Panc1 (cell line): ENCODE results near the gene DOCK3. TPM values are rescaled to one million over a fixed set of nuclear protein-coding genes. Genes with fewer than 3 reads are reported as not detected.
"Not testable (repeated sequence)": the region's sequence is repeated elsewhere in the genome, so short reads cannot be mapped to it uniquely, and the experiment has no call there.

Experiments used
- ATAC-seq: fragments of 200-7000 bp; cut with Tn5 transposase; 2 replicates; pipeline ENCODE4 v1.9.1; 2020; ENCODE audit warnings: mild to moderate bottlenecking, moderate library complexity
- BruUV-seq: library from RNA; stranded (reverse); fragments of 400-500 nt; replicated peaks from 2 replicates; lab custom pipeline; 2021; lab: Mats Ljungman, UMichigan
- CTCF ChIA-PET: fragments of 300-600 bp; sonication (Branson Sonifier 250); formaldehyde crosslinking; loops from one replicate; lab custom pipeline; 2022; ENCODE audit warnings: antibody characterized with exemption; lab: Charles Lee
- POLR2A ChIA-PET: fragments of 300-600 bp; sonication (Branson Sonifier 250); formaldehyde crosslinking; loops from one replicate; lab custom pipeline; 2022; ENCODE audit warnings: antibody characterized with exemption; lab: Charles Lee
- DNase-seq: peaks from one replicate; pipeline ENCODE4 v3.0.0-alpha.2; 2010; ENCODE audit warnings: low read depth, low spot score
- H3K27ac ChIP-seq: 2 replicates; pipeline ENCODE4 v1.5.1; 2011; ENCODE audit warnings: mild to moderate bottlenecking, low read length, inconsistent platforms
- H3K27me3 ChIP-seq: fragments of 200-500 bp; sonication (Bioruptor generic); 2 replicates; pipeline ENCODE4 v1.6.0; 2014; ENCODE audit warnings: low read length, inconsistent platforms; ENCODE audit not compliant: control insufficient read depth, insufficient read depth
- H3K36me3 ChIP-seq: fragments of 200-500 bp; sonication (Bioruptor generic); 2 replicates; pipeline ENCODE4 v1.5.1; 2014; ENCODE audit warnings: inconsistent platforms, mild to moderate bottlenecking, low read length, moderate library complexity; ENCODE audit not compliant: control insufficient read depth, insufficient read depth
- H3K4me1 ChIP-seq: 2 replicates; pipeline ENCODE4 v1.5.1; 2011; ENCODE audit warnings: inconsistent platforms, mild to moderate bottlenecking, low read length, moderate library complexity; ENCODE audit not compliant: control insufficient read depth, insufficient read depth
- H3K4me3 ChIP-seq, 2 experiments: 2 replicates each; pipeline ENCODE4 v1.5.1; 2011 to 2012; ENCODE audit warnings: low read depth in 2 of 2, low read length in 2 of 2, mild to moderate bottlenecking in 2 of 2, inconsistent platforms in 1 of 2, moderate library complexity in 1 of 2
- H3K9me3 ChIP-seq: fragments of 200-500 bp; sonication (Bioruptor generic); 2 replicates; pipeline ENCODE4 v1.5.1; 2014; ENCODE audit warnings: low read depth, mild to moderate bottlenecking, inconsistent platforms, low read length, moderate library complexity; ENCODE audit not compliant: control insufficient read depth, insufficient read depth
- POLR2AphosphoS5 ChIP-seq: IDR thresholded peaks from 2 replicates; pipeline ENCODE4 v1.6.1; 2012; ENCODE audit warnings: mild to moderate bottlenecking, low read depth, low read length, moderate library complexity
- SIN3A ChIP-seq: IDR thresholded peaks from 2 replicates; pipeline ENCODE4 v1.6.1; 2012; ENCODE audit warnings: low read depth, mild to moderate bottlenecking, low read length, moderate library complexity, borderline replicate concordance; ENCODE audit not compliant: insufficient read depth
- TCF7L2 ChIP-seq: IDR thresholded peaks from 2 replicates; pipeline ENCODE4 v1.6.1; 2011; ENCODE audit warnings: mild to moderate bottlenecking, low read depth, low read length, inconsistent platforms
- in situ Hi-C: cut with HindIII; loops from 2 replicates; pipeline ENCODE4 v1.10.0; 2016; ENCODE audit warnings: low sequenced_read_pairs, low pct_unique_long_range_greater_than_20kb
- intact Hi-C: fragments of 100-400 bp; cut with micrococcal nuclease; formaldehyde crosslinking; loops from one replicate; pipeline ENCODE4 v1.10.0; 2022; ENCODE audit not compliant: unreplicated experiment
- total RNA-seq: library from RNA; stranded (reverse); gene quantifications from one replicate; pipeline ENCODE4 v1.2.1, GENCODE V29; 2021; ENCODE audit not compliant: unreplicated experiment
- TF ChIP-seq, protein P1 (sequence below): fragments of 450-650 bp; IDR thresholded peaks from 2 replicates; pipeline ENCODE4 v1.5.1; 2017; ENCODE audit warnings: mild to moderate bottlenecking
- TF ChIP-seq, protein P2 (sequence below), 2 experiments: IDR thresholded peaks; 2 replicates each; pipeline ENCODE4 v1.6.1; 2011 to 2012; ENCODE audit warnings: low read depth in 2 of 2, control low read depth in 1 of 2, low read length in 1 of 2, mild to moderate bottlenecking in 1 of 2, moderate library complexity in 1 of 2; ENCODE audit not compliant: insufficient read depth in 1 of 2

Gene DOCK3
- total RNA-seq, 1 experiment from 2014 or later = 0.21 TPM

GRCh38 chr3:51306093-51306492 is 631.4 kb downstream of the DOCK3 start:
- Histone ChIP-seq H3K27ac (no peak overlapping the region), H3K9me3 (no peaks in the 10 kb centered on the region), H3K4me1 (no peaks in the 10 kb centered on the region), H3K36me3 (no peaks in the 10 kb centered on the region), H3K27me3 (no peaks in the 10 kb centered on the region), H3K4me3 (no peak overlapping the region)
- TF ChIP-seq, protein P1, sequence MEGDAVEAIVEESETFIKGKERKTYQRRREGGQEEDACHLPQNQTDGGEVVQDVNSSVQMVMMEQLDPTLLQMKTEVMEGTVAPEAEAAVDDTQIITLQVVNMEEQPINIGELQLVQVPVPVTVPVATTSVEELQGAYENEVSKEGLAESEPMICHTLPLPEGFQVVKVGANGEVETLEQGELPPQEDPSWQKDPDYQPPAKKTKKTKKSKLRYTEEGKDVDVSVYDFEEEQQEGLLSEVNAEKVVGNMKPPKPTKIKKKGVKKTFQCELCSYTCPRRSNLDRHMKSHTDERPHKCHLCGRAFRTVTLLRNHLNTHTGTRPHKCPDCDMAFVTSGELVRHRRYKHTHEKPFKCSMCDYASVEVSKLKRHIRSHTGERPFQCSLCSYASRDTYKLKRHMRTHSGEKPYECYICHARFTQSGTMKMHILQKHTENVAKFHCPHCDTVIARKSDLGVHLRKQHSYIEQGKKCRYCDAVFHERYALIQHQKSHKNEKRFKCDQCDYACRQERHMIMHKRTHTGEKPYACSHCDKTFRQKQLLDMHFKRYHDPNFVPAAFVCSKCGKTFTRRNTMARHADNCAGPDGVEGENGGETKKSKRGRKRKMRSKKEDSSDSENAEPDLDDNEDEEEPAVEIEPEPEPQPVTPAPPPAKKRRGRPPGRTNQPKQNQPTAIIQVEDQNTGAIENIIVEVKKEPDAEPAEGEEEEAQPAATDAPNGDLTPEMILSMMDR = no peak
- TF ChIP-seq TCF7L2 (no peak), POLR2AphosphoS5 (no peak), SIN3A (no peak)
- TF ChIP-seq, protein P2, sequence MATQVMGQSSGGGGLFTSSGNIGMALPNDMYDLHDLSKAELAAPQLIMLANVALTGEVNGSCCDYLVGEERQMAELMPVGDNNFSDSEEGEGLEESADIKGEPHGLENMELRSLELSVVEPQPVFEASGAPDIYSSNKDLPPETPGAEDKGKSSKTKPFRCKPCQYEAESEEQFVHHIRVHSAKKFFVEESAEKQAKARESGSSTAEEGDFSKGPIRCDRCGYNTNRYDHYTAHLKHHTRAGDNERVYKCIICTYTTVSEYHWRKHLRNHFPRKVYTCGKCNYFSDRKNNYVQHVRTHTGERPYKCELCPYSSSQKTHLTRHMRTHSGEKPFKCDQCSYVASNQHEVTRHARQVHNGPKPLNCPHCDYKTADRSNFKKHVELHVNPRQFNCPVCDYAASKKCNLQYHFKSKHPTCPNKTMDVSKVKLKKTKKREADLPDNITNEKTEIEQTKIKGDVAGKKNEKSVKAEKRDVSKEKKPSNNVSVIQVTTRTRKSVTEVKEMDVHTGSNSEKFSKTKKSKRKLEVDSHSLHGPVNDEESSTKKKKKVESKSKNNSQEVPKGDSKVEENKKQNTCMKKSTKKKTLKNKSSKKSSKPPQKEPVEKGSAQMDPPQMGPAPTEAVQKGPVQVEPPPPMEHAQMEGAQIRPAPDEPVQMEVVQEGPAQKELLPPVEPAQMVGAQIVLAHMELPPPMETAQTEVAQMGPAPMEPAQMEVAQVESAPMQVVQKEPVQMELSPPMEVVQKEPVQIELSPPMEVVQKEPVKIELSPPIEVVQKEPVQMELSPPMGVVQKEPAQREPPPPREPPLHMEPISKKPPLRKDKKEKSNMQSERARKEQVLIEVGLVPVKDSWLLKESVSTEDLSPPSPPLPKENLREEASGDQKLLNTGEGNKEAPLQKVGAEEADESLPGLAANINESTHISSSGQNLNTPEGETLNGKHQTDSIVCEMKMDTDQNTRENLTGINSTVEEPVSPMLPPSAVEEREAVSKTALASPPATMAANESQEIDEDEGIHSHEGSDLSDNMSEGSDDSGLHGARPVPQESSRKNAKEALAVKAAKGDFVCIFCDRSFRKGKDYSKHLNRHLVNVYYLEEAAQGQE (IDR thresholded peaks at IDR 0.05; ENCODE audit: insufficient read depth in 1 of 2, low read depth in 2 of 2, low read length in 1 of 2) = no peak
- intact Hi-C loops = no loop called here
- ChIA-PET CTCF (no interaction called here), POLR2A (interaction anchor here (0.6 kb wide), 1 partner anchor 431 kb away, joined by 5 read pairs; no protein-coding TSS in a partner anchor)
- no TSS peak for BruUV-seq
- no peak for DNase-seq
- ATAC-seq = no peak
- in situ Hi-C loops = no loop called here

- intact Hi-C loops (no loop called here), in situ Hi-C loops (no loop called here)
- no peaks in the 10 kb centered on the region for H3K36me3 ChIP-seq
- ATAC-seq = no peak
- H3K4me3 ChIP-seq = no peak overlapping the region
- DNase-seq = no peak
- ChIA-PET POLR2A (no interaction called here), CTCF (no interaction called here)
- H3K27ac ChIP-seq = no peak overlapping the region
- TF ChIP-seq, protein P1 = no peak
- TF ChIP-seq SIN3A (no peak), POLR2AphosphoS5 (no peak), TCF7L2 (no peak)
- TF ChIP-seq, protein P2 (IDR thresholded peaks at IDR 0.05; ENCODE audit: insufficient read depth in 1 of 2, low read depth in 2 of 2, low read length in 1 of 2) = no peak
- no TSS peak for BruUV-seq
- H3K27me3 ChIP-seq = no peaks in the 10 kb centered on the region
- no peaks in the 10 kb centered on the region for H3K9me3 ChIP-seq
- H3K4me1 ChIP-seq = no peaks in the 10 kb centered on the region
Observed at GRCh38 chr3:51307458-51307857, 632.7 kb downstream of the DOCK3 start.

DNA sequence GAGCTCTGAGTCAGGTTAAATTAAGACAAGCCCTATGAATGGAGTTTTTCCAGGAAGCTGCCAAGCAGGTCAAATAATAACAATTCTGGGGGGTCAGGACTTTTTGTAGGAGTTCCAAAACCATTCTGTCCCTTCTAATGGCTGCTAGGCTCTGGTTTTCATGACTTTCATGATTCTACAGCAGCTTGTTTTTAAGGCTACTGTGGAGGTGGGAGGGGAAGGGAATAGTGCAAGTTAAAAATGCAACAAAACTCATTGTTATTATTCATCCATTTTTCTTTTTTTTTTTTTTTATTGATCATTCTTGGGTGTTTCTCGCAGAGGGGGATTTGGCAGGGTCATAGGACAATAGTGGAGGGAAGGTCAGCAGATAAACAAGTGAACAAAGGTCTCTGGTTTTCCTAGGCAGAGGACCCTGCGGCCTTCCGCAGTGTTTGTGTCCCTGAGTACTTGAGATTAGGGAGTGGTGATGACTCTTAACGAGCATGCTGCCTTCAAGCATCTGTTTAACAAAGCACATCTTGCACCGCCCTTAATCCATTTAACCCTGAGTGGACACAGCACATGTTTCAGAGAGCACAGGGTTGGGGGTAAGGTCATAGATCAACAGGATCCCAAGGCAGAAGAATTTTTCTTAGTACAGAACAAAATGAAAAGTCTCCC is 633.3 kb downstream of the DOCK3 start:
- intact Hi-C loops, BruUV-seq, H3K27me3 ChIP-seq, CTCF ChIA-PET, in situ Hi-C loops, ATAC-seq, H3K36me3 ChIP-seq, H3K4me1 ChIP-seq, H3K4me3 ChIP-seq, H3K27ac ChIP-seq, DNase-seq, H3K9me3 ChIP-seq, POLR2A ChIA-PET: not testable (repeated sequence)
